Neural progenitor cell (in vitro differentiated cells): Measurements from ENCODE around the gene MAFF.

Experiments used
- CTCF ChIP-seq: fragments of 200-600 bp; sonication (generic); IDR thresholded peaks from 2 replicates; pipeline ENCODE4 v1.5.1; 2017; ENCODE audit warnings: antibody characterized with exemption, mild to moderate bottlenecking
- EZH2phosphoT487 ChIP-seq: fragments of 200-600 bp; sonication (generic); IDR thresholded peaks from 2 replicates; pipeline ENCODE4 v1.6.1; 2017; ENCODE audit warnings: antibody characterized with exemption

- no peak for TF ChIP-seq EZH2phosphoT487
- no peak for TF ChIP-seq CTCF
Measured at GRCh38 chr22:38170469-38170868, 31.3 kb upstream of the MAFF start.
